Neural cell (in vitro differentiated cells): ENCODE measurements around the gene SENP8.

Experiments used
- EZH2 ChIP-seq: fragments of 200-600, 300-800 bp; shearing (Covaris generic), sonication (generic); IDR thresholded peaks from 2 replicates; pipeline ENCODE4 v1.6.1; 2014; ENCODE audit warnings: antibody characterized with exemption, low read length, borderline replicate concordance, mild to moderate bottlenecking; ENCODE audit not compliant: insufficient read depth, poor library complexity, severe bottlenecking
- SMC3 ChIP-seq: fragments of 450-650 bp; conservative IDR thresholded peaks from 2 replicates; pipeline ENCODE4 v1.6.1; 2014; ENCODE audit warnings: antibody characterized with exemption, mild to moderate bottlenecking, moderate library complexity; ENCODE audit not compliant: poor library complexity
- TF ChIP-seq, protein P1 (sequence below): fragments of 450-650 bp; IDR thresholded peaks from 2 replicates; pipeline ENCODE4 v1.5.1; 2014; ENCODE audit warnings: antibody characterized with exemption, mild to moderate bottlenecking, moderate library complexity; ENCODE audit not compliant: poor library complexity, severe bottlenecking

- TF ChIP-seq, protein P1, sequence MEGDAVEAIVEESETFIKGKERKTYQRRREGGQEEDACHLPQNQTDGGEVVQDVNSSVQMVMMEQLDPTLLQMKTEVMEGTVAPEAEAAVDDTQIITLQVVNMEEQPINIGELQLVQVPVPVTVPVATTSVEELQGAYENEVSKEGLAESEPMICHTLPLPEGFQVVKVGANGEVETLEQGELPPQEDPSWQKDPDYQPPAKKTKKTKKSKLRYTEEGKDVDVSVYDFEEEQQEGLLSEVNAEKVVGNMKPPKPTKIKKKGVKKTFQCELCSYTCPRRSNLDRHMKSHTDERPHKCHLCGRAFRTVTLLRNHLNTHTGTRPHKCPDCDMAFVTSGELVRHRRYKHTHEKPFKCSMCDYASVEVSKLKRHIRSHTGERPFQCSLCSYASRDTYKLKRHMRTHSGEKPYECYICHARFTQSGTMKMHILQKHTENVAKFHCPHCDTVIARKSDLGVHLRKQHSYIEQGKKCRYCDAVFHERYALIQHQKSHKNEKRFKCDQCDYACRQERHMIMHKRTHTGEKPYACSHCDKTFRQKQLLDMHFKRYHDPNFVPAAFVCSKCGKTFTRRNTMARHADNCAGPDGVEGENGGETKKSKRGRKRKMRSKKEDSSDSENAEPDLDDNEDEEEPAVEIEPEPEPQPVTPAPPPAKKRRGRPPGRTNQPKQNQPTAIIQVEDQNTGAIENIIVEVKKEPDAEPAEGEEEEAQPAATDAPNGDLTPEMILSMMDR = no peak
- TF ChIP-seq SMC3 (no peak), EZH2 (no peak)
Measured at GRCh38 chr15:72169921-72170611, 51.9 kb downstream of the SENP8 start.
